HepG2 (cell line): ENCODE data around the gene EI24. TPM values are rescaled to one million over a fixed set of nuclear protein-coding genes. Genes with fewer than 3 reads are reported as not detected.

Experiments
- ARID2 ChIP-seq: sonication (generic); formaldehyde crosslinking; IDR thresholded peaks from 2 replicates; pipeline ENCODE4 v1.8.1; 2022; ENCODE audit warnings: mild to moderate bottlenecking, missing genetic modification reagents, borderline replicate concordance
- ATF7 ChIP-seq, 2 experiments: fragments of 450-650 bp in 1 of 2; sonication (generic) in 1 of 2; formaldehyde crosslinking in 1 of 2; IDR thresholded peaks; 2 replicates each; pipeline versions ENCODE4 v1.4.0 to v1.6.1; 2016 to 2020; ENCODE audit warnings: antibody characterized with exemption in 1 of 2, mild to moderate bottlenecking in 1 of 2, missing genetic modification reagents in 1 of 2
- ATF7-NPFF ChIP-seq: sonication (generic); formaldehyde crosslinking; IDR thresholded peaks from 2 replicates; pipeline ENCODE4 v1.8.1; 2023; ENCODE audit warnings: mild to moderate bottlenecking, low read depth, missing genetic modification reagents, moderate library complexity
- DMAP1 ChIP-seq: IDR thresholded peaks from 2 replicates; pipeline ENCODE4 v1.6.1; 2016
- EEA1 ChIP-seq: sonication (generic); formaldehyde crosslinking; IDR thresholded peaks from 2 replicates; pipeline ENCODE4 v1.5.1; 2020; ENCODE audit warnings: mild to moderate bottlenecking, missing genetic modification reagents, borderline replicate concordance
- KLF16 ChIP-seq, 2 experiments: sonication (generic) in 1 of 2; formaldehyde crosslinking in 1 of 2; IDR thresholded peaks; 2 replicates each; pipeline versions ENCODE4 v1.6.1 to v1.8.0; 2016 to 2023; ENCODE audit warnings: missing genetic modification reagents in 2 of 2, missing compliant biosample characterization in 1 of 2
- NFE2L1 ChIP-seq: sonication (generic); formaldehyde crosslinking; IDR thresholded peaks from 2 replicates; pipeline ENCODE4 v1.4.0; 2020; ENCODE audit warnings: missing genetic modification reagents, mild to moderate bottlenecking, borderline replicate concordance
- NR2F6 ChIP-seq, 2 experiments: IDR thresholded peaks; 2 replicates each; pipeline ENCODE4 v1.6.1; 2016; ENCODE audit warnings: antibody characterized with exemption in 1 of 2, mild to moderate bottlenecking in 1 of 2
- SMARCE1 ChIP-seq: fragments of 450-650 bp; IDR thresholded peaks from 2 replicates; pipeline ENCODE4 v1.6.1; 2017; ENCODE audit warnings: borderline replicate concordance
- TEAD3 ChIP-seq: optimal IDR thresholded peaks from 2 replicates; pipeline ENCODE3; 2016; ENCODE audit warnings: borderline replicate concordance
- TOE1 ChIP-seq: sonication (generic); formaldehyde crosslinking; IDR thresholded peaks from 2 replicates; pipeline ENCODE4 v1.4.0; 2020; ENCODE audit warnings: mild to moderate bottlenecking, missing genetic modification reagents
- YEATS4 ChIP-seq: sonication (generic); formaldehyde crosslinking; IDR thresholded peaks from 2 replicates; pipeline ENCODE4 v1.4.0; 2020; ENCODE audit warnings: missing genetic modification reagents, borderline replicate concordance
- ZFP36L1 ChIP-seq: sonication (generic); formaldehyde crosslinking; IDR thresholded peaks from 2 replicates; pipeline ENCODE4 v1.8.0; 2022; ENCODE audit warnings: mild to moderate bottlenecking, missing genetic modification reagents, moderate library complexity
- ZNF256 ChIP-seq: sonication (generic); formaldehyde crosslinking; conservative IDR thresholded peaks from 2 replicates; pipeline ENCODE4 v1.4.0; 2020; ENCODE audit warnings: missing genetic modification reagents
- ZNF260 ChIP-seq: sonication (generic); formaldehyde crosslinking; IDR thresholded peaks from 2 replicates; pipeline ENCODE4 v1.4.0; 2020; ENCODE audit warnings: missing genetic modification reagents, low read depth, mild to moderate bottlenecking, borderline replicate concordance
- ZNF501 ChIP-seq: sonication (generic); formaldehyde crosslinking; IDR thresholded peaks from 2 replicates; pipeline ENCODE4 v1.5.1; 2020; ENCODE audit warnings: mild to moderate bottlenecking, moderate library complexity, missing genetic modification reagents
- ZNF775 ChIP-seq: sonication (generic); formaldehyde crosslinking; IDR thresholded peaks from 2 replicates; pipeline ENCODE4 v1.4.0; 2020; ENCODE audit warnings: missing genetic modification reagents, mild to moderate bottlenecking, moderate library complexity, borderline replicate concordance
- ZNF782 ChIP-seq: sonication (generic); formaldehyde crosslinking; IDR thresholded peaks from 2 replicates; pipeline ENCODE4 v1.4.0; 2020; ENCODE audit warnings: missing genetic modification reagents, mild to moderate bottlenecking, borderline replicate concordance
- ZNF879 ChIP-seq: sonication (generic); formaldehyde crosslinking; IDR thresholded peaks from 2 replicates; pipeline ENCODE4 v1.8.1; 2023; ENCODE audit warnings: missing genetic modification reagents
- polyA plus RNA-seq, 8 experiments: library from polyadenylated mRNA; depleted of rRNA in 3 of 8; stranded (reverse) in 7 of 8; unstranded in 1 of 8; fragments of >200 nt; fragmentation: Illumina TruSeq in 4 of 8; extraction: Trizol in 4 of 8; gene quantifications; 2 replicates each; pipeline versions ENCODE4 v1.2.1 to v1.2.3, GENCODE V29; 2011 to 2016; ENCODE audit warnings: low read depth in 4 of 8, missing spikeins in 1 of 8, mixed read lengths in 1 of 8; ENCODE audit not compliant: insufficient read depth in 1 of 8
- total RNA-seq, 5 experiments: library from RNA; depleted of rRNA; stranded (reverse); fragments of >200 nt; fragmentation: Illumina TruSeq; extraction: Trizol; gene quantifications; 2 replicates each; pipeline ENCODE4 v1.2.3, GENCODE V29; 2016; ENCODE audit warnings: low read depth in 1 of 5
- TF ChIP-seq, protein P1 (sequence below): sonication (generic); formaldehyde crosslinking; conservative IDR thresholded peaks from 2 replicates; pipeline ENCODE4 v1.4.0; 2020; ENCODE audit warnings: missing genetic modification reagents
- TF ChIP-seq, protein P2 (sequence below): sonication (generic); formaldehyde crosslinking; IDR thresholded peaks from 2 replicates; pipeline ENCODE4 v1.4.0; 2020; ENCODE audit warnings: mild to moderate bottlenecking, missing genetic modification reagents
- TF ChIP-seq, protein P3 (sequence below): IDR thresholded peaks from 2 replicates; pipeline ENCODE4 v1.6.1; 2016; ENCODE audit warnings: mild to moderate bottlenecking
- TF ChIP-seq, protein P4 (sequence below): sonication (generic); formaldehyde crosslinking; IDR thresholded peaks from 2 replicates; pipeline ENCODE4 v1.5.1; 2020; ENCODE audit warnings: missing genetic modification reagents, mild to moderate bottlenecking, borderline replicate concordance
- TF ChIP-seq, protein P5 (sequence below): sonication (generic); formaldehyde crosslinking; conservative IDR thresholded peaks from 2 replicates; pipeline ENCODE4 v1.5.0; 2020; ENCODE audit warnings: missing genetic modification reagents

Gene EI24
- total and polyA plus RNA-seq, 2 of the 13 experiments (the other 11 are each of a cell fraction or from before 2014, with no cell fraction given), result 84.7 to 126 TPM

DNA sequence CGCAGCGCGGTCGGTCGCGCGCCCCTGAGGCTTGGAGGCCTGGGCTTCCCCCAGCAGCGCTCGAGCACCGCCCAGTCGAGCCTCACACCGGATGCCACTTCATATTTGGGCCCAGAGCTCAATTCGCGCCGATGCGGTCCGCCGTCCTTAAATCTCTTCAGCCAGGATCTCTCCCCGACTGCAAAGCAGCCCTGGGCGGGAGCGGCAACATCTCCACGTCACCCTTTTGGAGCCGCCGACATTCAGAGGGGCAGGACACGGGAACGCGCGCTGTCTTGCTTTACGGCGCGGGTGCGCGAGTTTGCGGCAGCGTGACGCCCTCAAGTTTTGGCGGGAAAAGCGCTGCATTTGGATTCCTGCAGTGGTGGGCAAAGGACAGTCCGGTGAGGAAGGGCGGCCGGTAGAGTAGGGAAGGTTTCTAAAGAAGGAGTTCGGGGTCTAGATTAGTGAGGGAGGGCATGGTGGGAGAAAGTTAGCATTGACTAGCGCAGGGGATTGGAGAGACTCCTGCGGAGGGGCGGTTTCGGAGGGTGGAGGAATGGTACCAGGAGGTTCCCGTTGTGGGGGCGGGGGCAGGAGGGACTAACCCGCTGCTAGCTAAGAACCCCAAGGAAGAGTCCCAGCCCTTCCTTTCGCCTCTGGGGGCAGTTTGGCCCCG is 56.5 kb downstream of the EI24 start (continued):
- TF ChIP-seq, protein P1, sequence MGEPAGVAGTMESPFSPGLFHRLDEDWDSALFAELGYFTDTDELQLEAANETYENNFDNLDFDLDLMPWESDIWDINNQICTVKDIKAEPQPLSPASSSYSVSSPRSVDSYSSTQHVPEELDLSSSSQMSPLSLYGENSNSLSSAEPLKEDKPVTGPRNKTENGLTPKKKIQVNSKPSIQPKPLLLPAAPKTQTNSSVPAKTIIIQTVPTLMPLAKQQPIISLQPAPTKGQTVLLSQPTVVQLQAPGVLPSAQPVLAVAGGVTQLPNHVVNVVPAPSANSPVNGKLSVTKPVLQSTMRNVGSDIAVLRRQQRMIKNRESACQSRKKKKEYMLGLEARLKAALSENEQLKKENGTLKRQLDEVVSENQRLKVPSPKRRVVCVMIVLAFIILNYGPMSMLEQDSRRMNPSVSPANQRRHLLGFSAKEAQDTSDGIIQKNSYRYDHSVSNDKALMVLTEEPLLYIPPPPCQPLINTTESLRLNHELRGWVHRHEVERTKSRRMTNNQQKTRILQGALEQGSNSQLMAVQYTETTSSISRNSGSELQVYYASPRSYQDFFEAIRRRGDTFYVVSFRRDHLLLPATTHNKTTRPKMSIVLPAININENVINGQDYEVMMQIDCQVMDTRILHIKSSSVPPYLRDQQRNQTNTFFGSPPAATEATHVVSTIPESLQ (CRISPR knock-in tag), result no peak
- no peak for TF ChIP-seq SMARCE1
- 0 out of 2 replicates have a peak, but pooled peaks have one; percentile 84 for TF ChIP-seq ZNF256 (CRISPR knock-in tag)
- 0 out of 2 replicates have a peak, but pooled peaks have one; percentile 34 for TF ChIP-seq ZNF775
- peak; percentile 99 for TF ChIP-seq ZNF501 (CRISPR knock-in tag)
- TF ChIP-seq, protein P2, sequence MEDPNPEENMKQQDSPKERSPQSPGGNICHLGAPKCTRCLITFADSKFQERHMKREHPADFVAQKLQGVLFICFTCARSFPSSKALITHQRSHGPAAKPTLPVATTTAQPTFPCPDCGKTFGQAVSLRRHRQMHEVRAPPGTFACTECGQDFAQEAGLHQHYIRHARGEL, result no peak
- TF ChIP-seq ZNF782 (CRISPR knock-in tag), result 0 out of 2 replicates have a peak, but pooled peaks have one; percentile 73
- TF ChIP-seq, protein P3, sequence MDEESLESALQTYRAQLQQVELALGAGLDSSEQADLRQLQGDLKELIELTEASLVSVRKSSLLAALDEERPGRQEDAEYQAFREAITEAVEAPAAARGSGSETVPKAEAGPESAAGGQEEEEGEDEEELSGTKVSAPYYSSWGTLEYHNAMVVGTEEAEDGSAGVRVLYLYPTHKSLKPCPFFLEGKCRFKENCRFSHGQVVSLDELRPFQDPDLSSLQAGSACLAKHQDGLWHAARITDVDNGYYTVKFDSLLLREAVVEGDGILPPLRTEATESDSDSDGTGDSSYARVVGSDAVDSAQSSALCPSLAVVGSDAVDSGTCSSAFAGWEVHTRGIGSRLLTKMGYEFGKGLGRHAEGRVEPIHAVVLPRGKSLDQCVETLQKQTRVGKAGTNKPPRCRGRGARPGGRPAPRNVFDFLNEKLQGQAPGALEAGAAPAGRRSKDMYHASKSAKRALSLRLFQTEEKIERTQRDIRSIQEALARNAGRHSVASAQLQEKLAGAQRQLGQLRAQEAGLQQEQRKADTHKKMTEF, result peak; percentile 94
- TF ChIP-seq NFE2L1 (CRISPR knock-in tag), result no peak
- TF ChIP-seq ARID2, result no peak; the same call in 1 of the 2 replicates
- TF ChIP-seq YEATS4 (CRISPR knock-in tag), result peak; percentile 96
- no peak; the same call in 1 of the 2 replicates for TF ChIP-seq ZFP36L1 (CRISPR knock-in tag)
- peak; percentile 95 for TF ChIP-seq DMAP1
- TF ChIP-seq TOE1 (CRISPR knock-in tag), result no peak
- TF ChIP-seq ATF7-NPFF, result peak; percentile 96
- TF ChIP-seq ATF7 (IDR thresholded peaks at IDR 0.05), result no peak
- TF ChIP-seq ATF7 (CRISPR knock-in tag; IDR thresholded peaks at IDR 0.05), result 0 out of 2 replicates have a peak, but pooled peaks have one; percentile 51
- TF ChIP-seq, protein P4, sequence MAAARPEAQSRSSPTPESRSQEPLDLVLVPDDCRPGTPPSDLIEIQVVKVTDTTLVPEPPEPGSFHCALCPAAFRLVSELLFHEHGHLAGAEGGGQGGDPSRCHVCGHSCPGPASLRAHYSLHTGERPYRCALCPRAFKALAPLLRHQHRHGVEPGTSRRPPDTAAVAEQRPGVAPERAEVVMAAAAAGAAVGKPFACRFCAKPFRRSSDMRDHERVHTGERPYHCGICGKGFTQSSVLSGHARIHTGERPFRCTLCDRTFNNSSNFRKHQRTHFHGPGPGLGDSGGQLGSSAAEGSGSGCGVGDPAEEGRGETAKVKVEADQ (CRISPR knock-in tag), result peak; percentile 97
- no peak; the same call in 1 of the 2 replicates for TF ChIP-seq ZNF879 (CRISPR knock-in tag)
- TF ChIP-seq EEA1 (CRISPR knock-in tag), result peak; percentile 71; the same call in 1 of the 2 replicates
- TF ChIP-seq KLF16 (CRISPR knock-in tag; IDR thresholded peaks at IDR 0.05), result peak; percentile 71 to 72; a peak in 2 of 4 replicates
- TF ChIP-seq ZNF260 (CRISPR knock-in tag), result no peak
- peak; percentile 70 for TF ChIP-seq TEAD3 (CRISPR knock-in tag)
- no peak for TF ChIP-seq NR2F6 (IDR thresholded peaks at IDR 0.05)
- TF ChIP-seq NR2F6 (CRISPR knock-in tag; IDR thresholded peaks at IDR 0.05), result no peak
- TF ChIP-seq, protein P5, sequence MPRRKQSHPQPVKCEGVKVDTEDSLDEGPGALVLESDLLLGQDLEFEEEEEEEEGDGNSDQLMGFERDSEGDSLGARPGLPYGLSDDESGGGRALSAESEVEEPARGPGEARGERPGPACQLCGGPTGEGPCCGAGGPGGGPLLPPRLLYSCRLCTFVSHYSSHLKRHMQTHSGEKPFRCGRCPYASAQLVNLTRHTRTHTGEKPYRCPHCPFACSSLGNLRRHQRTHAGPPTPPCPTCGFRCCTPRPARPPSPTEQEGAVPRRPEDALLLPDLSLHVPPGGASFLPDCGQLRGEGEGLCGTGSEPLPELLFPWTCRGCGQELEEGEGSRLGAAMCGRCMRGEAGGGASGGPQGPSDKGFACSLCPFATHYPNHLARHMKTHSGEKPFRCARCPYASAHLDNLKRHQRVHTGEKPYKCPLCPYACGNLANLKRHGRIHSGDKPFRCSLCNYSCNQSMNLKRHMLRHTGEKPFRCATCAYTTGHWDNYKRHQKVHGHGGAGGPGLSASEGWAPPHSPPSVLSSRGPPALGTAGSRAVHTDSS (CRISPR knock-in tag), result no peak
